ENCODE results near the gene CARHSP1.
"Not testable (repeated sequence)": the region's sequence is repeated elsewhere in the genome, so short reads cannot be mapped to it uniquely, and the experiment has no call there.

CARHSP1 gene

DNA sequence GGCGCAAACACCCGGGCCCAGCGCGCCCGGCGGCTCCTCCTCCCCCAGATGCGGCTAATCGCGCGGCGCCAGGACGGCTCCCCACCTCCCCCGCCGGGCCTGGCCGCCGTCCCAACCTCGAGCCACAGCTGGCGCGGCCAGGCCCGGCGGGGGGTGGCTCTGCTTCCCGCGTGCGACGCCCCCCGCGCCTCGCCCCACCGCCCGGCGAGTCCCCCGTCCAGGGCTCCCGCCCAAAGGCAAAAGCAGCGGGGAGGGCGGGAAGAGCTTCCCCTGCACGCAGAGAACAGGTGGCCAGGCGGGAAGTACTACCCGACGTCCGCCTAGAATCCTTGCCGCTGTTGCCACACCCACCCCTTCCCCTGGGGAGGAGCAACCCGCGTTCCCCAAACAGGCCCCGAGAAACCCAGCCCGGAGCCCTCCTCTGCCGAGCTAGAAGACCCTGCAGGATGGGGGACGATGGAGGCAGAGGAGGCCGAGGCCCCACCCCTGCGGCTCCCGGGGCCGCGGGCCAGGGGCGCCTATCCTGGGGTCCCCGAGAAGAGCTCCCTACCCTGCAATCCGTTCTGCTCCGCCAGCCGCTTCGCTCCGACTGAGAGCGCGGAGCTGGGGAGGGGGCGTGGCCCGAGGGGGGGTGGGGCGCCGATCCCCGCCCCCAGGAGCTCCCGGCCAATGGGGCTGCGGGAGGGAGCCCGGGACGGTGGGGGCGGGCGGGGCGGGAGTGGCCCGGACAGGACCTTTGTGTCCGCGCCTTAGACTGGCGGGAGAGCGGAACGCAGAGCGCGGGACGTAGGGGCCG, at the start of gene CARHSP1:
Gene CARHSP1 (minus strand): TSS at position 591 of the 796 bp plus-strand sequence. CDS start 9,678 bp downstream, outside the sequence.
- DNase-seq (ENCODE audit: low read depth in 2 of 2, low spot score in 1 of 2), result peak; percentile 30 to 68

DNA sequence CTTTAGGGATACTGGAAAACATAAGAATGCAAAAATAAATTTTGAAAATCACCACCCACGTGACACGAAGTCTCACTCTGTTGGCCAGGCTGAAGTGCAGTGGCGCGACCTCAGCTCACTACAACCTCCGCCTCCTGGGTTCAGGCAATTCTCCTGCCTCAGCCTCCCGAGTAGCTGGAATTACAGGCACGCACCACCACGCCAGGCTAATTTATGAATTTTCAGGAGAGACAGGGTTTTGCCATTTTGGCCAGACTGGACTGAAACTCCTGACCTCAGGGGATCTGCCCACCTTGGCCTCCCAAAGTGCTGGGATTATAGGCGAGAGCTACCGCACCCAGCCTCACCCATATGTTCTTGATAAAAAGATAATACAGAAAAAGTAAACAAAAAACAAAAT, 48.5 kb upstream of the CARHSP1 start:
- DNase-seq (ENCODE audit: low read depth in 2 of 2, low spot score in 1 of 2), result not testable (repeated sequence)

DNA sequence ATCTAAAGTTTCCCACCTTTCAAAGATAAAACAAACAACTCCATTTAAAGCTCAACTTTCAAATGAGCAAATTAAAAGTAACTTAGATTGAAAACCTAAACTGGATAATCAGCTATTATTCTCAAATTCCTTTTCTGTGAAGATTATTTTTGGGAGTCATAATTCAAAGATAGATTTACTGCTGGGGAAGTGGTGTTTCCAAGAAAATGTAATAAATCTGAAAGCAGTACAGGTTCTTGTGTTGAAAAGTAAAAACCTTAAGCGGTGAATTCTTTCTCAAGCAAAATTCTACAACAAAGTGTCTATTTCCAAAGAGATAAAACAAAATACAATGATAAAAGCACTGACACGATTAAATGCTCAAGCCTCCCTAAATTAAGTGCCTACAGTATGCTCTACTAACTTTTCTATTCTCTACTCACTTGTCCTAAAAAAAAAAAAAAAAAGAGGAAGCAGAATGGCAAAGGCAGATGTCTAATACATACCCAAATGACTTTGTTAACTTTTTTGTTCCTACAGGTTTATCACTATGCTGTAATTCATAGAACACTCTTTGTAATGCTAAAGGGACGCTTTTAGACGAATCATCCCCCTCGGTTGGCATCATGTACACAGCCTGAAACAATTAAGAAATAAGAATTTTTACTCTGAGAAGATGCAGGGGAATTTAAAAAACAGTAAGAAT, 47.9 kb upstream of the CARHSP1 start:
- DNase-seq (ENCODE audit: low read depth in 2 of 2, low spot score in 1 of 2), result no peak

DNA sequence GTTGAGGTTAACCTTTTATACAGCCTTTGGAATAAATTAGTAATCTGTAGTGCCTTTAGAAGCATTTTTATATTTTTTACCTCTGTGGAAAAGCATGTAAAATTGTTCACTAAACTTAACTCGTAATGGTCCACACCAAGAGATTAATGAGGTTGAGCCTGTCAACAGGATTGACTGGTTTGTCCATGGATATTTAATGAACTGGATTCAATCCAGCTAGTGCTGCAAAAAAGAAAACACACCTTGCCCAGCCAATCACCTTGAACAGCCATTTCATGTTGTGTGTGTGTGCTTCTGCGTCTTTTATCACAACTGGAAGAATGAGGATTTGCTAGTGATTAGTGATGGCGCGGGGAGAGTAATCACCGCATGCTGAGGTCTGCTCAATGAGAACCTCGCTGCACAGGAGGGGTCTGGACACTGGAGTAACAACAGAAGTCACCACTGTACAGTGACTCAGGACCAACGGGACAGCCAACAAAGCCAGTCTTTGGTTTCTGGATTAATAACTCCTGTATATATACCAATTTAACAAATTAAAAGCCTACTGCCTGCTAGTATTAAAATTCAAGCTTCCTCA, 47.0 kb upstream of the CARHSP1 start:
- DNase-seq (ENCODE audit: low read depth in 2 of 2, low spot score in 1 of 2), result no peak

DNA sequence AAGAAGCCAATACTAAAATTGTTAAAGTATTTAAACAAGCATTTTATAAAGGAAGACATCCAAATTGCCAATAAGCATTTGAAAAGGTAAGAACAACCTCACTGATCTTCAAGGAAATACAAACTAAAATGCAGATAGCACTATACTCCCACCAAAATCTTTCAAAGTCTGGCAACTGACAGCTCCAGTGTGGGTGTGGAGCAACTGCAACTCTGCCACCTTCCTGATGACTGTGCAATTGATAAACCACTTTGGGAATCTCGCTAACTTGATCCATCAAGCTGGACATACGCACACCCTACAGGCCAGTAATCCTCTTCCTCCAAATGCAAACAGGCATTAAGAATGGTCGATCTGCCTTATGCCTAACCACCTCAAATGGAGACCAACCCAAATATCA, 45.3 kb upstream of the CARHSP1 start:
- no peak for DNase-seq (ENCODE audit: low read depth in 2 of 2, low spot score in 1 of 2)

GRCh38 chr16:8912793-8913192, 44.0 kb upstream of the CARHSP1 start:
- DNase-seq (ENCODE audit: low read depth in 2 of 2, low spot score in 1 of 2), result no peak

- no peak for DNase-seq (ENCODE audit: low read depth in 2 of 2, low spot score in 1 of 2)
Measured at GRCh38 chr16:8910811-8911210, 42.0 kb upstream of the CARHSP1 start.

GRCh38 chr16:8908810-8909468, 40.1 kb upstream of the CARHSP1 start:
- DNase-seq (ENCODE audit: low read depth in 2 of 2, low spot score in 1 of 2), result no peak

DNA sequence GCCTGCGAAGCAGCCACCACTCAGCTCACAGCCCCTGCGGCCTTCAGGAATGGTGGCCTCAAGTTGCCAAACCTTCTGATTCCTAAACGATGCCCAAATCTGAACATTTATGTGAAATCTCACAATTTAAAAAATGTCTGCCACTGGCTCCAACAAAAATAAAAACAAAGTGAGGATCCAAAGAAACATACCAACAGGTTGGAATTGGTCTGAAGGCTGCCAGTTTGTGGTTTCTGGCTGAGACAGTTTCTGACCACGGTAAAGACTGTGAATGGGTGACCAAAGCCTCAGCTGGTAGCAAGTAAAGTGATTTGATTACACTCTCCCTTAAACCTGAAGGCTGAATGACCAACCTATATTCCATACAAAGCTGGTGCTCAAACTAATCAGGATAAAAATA, 38.3 kb upstream of the CARHSP1 start:
- no peak for DNase-seq (ENCODE audit: low read depth in 2 of 2, low spot score in 1 of 2)

GRCh38 chr16:8905795-8906591, 37.2 kb upstream of the CARHSP1 start:
- DNase-seq (ENCODE audit: low read depth in 2 of 2, low spot score in 1 of 2), result no peak

GRCh38 chr16:8905168-8905762, 36.5 kb upstream of the CARHSP1 start:
- no peak for DNase-seq (ENCODE audit: low read depth in 2 of 2, low spot score in 1 of 2)

DNA sequence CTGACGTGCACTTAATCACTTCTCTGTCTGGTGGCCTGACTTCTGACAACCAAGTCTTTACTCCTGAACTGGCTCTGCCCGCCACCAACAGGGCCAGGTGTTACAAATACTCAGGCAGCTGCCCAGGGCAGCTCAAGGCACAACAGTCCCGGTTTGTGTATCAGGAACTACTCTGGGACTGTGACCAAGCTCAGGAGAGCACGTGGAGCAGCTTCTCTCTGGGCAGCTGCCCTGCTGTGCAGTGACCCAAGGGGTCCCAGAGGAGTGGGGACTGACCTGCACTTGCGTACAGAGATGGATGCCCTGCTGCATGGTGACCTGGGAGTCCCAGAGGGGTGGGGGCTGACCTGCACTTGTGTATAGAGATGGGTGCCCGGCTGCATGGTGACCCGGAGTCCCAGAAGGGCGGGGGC, 35.2 kb upstream of the CARHSP1 start:
- no peak for DNase-seq (ENCODE audit: low read depth in 2 of 2, low spot score in 1 of 2)

DNA sequence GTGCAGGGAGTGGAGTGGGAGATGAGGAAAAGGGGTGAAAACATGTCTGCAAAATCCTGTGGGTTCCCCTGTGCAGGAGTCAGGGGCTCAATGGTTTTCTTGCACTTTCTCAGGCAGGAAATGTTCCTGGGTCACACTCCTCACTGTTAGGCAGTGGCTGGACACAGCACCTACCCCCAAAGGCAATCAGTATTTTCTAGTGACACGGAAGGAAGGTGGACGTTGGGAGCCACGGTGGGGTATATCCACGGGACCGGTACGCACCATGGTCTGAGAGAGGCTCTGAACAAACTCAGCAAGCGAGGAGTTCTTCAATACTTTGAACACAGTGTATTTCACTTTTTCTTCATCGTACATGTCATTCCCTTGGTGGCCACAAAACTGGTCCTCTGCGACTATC, 34.2 kb upstream of the CARHSP1 start:
- no peak for DNase-seq (ENCODE audit: low read depth in 2 of 2, low spot score in 1 of 2)

DNA sequence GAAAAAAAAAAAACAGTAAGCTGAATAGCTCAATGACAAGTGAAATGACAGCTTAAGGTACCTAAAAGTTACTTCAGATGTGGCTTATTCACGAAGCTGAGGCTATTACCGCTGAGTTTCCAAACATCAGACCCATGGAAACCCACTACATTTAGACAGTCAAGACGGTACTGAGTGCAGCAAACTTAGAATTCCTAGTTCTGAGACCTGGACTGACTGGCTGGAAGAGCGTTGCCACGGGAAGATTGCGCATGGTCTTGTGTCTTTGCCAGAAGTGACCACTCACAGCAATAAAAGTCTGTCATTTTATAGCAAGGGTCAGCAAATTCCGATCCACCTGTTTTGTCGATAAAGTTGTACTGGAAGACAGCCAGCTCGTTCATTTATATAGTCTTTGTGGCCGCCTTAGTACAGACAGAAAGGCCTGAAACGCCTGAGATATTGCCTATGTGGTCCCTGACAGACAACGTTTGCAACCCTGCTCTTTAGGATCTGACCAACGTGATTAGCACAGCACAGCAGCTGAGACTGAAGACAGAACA, 32.6 kb upstream of the CARHSP1 start:
- DNase-seq (ENCODE audit: low read depth in 2 of 2, low spot score in 1 of 2), result no peak

GRCh38 chr16:8900343-8900742, 31.5 kb upstream of the CARHSP1 start:
- no peak for DNase-seq (ENCODE audit: low read depth in 2 of 2, low spot score in 1 of 2)

DNA sequence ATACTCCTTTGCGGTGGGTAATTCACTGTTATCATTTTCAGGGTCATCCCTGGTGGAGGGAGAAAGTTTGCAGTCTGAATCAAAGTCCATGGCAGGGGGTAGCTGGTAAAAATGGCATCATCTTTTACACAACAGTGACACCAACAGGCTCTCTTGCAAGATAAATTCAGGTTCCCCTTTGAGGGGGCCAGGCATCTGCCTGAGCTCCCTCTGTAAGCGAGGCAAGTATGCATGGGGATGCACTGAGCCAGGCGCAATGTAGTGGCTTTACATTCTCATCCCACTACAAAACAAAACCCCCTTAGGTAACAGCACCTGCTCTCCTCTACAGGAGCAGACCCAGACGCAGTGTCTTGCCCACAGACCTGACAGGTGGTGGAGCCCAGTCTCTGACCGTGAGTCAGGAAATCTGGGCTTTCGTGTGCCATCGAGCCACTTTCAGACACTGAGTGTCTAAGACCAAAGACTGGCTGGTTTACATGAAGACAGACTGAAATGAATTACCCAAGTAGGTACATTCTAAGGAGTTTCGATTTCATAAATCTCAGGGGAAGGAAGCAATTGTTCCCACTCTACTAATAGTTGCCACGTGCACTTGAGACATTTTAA, 31.0 kb upstream of the CARHSP1 start:
- DNase-seq (ENCODE audit: low read depth in 2 of 2, low spot score in 1 of 2), result no peak

DNA sequence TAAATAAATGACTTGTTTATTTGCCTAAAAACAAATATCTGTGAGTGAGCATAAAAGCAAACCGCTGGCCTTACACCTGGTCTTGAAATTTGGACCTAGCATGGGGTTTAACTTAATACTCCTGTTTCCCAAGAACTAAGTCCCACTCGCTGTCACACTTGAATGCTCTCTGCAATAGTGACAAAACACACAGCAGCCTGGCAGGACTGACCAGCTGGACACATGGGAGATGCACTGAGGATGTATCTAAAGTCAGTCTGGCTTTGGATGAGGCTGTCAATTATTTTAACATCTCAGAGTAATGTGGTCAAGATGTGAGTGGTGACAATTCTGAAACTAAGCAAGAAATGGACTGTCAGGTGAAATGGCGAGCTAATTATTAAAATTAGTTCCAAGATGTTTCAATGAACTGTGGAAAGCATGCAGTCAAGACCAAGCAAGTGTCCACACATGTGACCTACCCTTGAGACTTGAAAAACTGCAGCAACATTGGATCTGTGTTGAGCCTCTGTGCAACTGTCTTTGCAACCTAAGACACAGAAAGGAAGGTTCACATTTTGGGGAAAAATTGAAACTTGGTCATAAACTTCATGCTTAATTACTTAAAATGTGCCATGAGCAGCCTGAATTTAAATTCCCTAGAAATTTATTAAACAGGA, 30.0 kb upstream of the CARHSP1 start:
- no peak for DNase-seq (ENCODE audit: low read depth in 2 of 2, low spot score in 1 of 2)

DNA sequence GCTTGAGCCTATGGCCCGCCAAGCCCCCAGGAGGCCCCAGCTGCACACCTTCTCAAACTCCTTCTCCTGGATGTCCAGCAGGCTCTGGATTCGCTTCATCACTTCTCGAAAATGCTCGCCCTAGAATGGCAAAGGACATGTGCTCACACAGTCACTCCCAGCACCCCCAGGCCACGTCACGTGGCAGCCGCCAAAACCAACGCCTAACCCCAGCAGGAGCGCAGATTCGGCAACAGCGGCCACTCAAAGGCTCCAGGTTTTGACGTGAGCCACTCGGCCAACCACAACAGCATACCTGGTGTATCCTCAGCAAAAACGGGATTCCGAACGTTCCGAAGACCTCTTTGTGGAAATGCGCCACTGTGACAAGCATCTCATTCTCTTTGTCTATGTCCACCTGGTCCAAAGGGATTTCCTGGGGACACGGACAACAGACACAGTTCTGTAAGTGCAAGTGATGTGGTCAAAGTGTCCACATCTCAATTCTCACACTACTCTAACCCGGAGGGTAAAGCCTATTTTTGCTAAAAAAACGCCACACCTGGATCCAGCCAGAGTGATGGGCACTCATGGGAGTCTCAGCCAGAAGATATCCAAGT, 26.0 kb upstream of the CARHSP1 start:
- DNase-seq (ENCODE audit: low read depth in 2 of 2, low spot score in 1 of 2), result no peak

Data from stimulated activated CD8-positive, alpha-beta memory T cell treated with anti-CD3 and anti-CD28 coated beads, Interleukin-4, amount 100 ng/mL, for 4 hours (primary cell).